WTC11 (cell line): ENCODE measurements around the gene TRMU. TPM values are rescaled to one million over a fixed set of nuclear protein-coding genes. Genes with fewer than 3 reads are reported as not detected.

Experiments used
- CREB1 ChIP-seq: sonication (generic); formaldehyde crosslinking; IDR thresholded peaks from 2 replicates; pipeline ENCODE4 v1.8.0; 2023; ENCODE audit warnings: mild to moderate bottlenecking, missing genetic modification reagents
- CREM ChIP-seq: sonication (generic); formaldehyde crosslinking; IDR thresholded peaks from 2 replicates; pipeline ENCODE4 v1.8.1; 2022; ENCODE audit warnings: mild to moderate bottlenecking, missing genetic modification reagents, moderate library complexity
- EMX1 ChIP-seq: fragments of 250-450 bp; sonication (Bioruptor Pico); IDR thresholded peaks from 2 replicates; pipeline ENCODE4 v1.8.0; 2021; ENCODE audit warnings: mild to moderate bottlenecking
- ERG ChIP-seq: fragments of 250-450 bp; sonication (Bioruptor Pico); IDR thresholded peaks from 2 replicates; pipeline ENCODE4 v1.8.0; 2021; ENCODE audit warnings: mild to moderate bottlenecking
- ETV6 ChIP-seq: sonication (generic); formaldehyde crosslinking; IDR thresholded peaks from 2 replicates; pipeline ENCODE4 v1.8.1; 2022; ENCODE audit warnings: mild to moderate bottlenecking, missing genetic modification reagents
- FOXK1 ChIP-seq: sonication (generic); formaldehyde crosslinking; IDR thresholded peaks from 2 replicates; pipeline ENCODE4 v1.8.0; 2022; ENCODE audit warnings: mild to moderate bottlenecking, moderate library complexity, missing genetic modification reagents
- FOXP1 ChIP-seq: sonication (generic); formaldehyde crosslinking; IDR thresholded peaks from 2 replicates; pipeline ENCODE4 v1.8.0; 2022; ENCODE audit warnings: missing genetic modification reagents, mild to moderate bottlenecking, moderate library complexity, borderline replicate concordance
- GRHL2 ChIP-seq: fragments of 250-450 bp; sonication (Bioruptor Pico); IDR thresholded peaks from 2 replicates; pipeline ENCODE4 v1.8.0; 2022; ENCODE audit warnings: mild to moderate bottlenecking, moderate library complexity; ENCODE audit not compliant: insufficient replicate concordance, severe bottlenecking
- HMGXB4 ChIP-seq: sonication (generic); formaldehyde crosslinking; IDR thresholded peaks from 2 replicates; pipeline ENCODE4 v1.8.1; 2023; ENCODE audit warnings: mild to moderate bottlenecking, moderate library complexity, missing genetic modification reagents
- NR1H2 ChIP-seq: sonication (generic); formaldehyde crosslinking; IDR thresholded peaks from 2 replicates; pipeline ENCODE4 v1.9.0; 2021; ENCODE audit warnings: mild to moderate bottlenecking, moderate library complexity, missing genetic modification reagents
- SOX15 ChIP-seq: fragments of 250-450 bp; sonication (Bioruptor Pico); IDR thresholded peaks from 2 replicates; pipeline ENCODE4 v1.9.0; 2021; ENCODE audit warnings: mild to moderate bottlenecking
- STAT6 ChIP-seq: sonication (generic); formaldehyde crosslinking; conservative IDR thresholded peaks from 2 replicates; pipeline ENCODE4 v1.8.1; 2023; ENCODE audit warnings: mild to moderate bottlenecking, low read depth, missing genetic modification reagents, moderate library complexity
- TCF7 ChIP-seq: sonication (generic); formaldehyde crosslinking; IDR thresholded peaks from 2 replicates; pipeline ENCODE4 v1.8.0; 2022; ENCODE audit warnings: mild to moderate bottlenecking, low read depth, missing genetic modification reagents, moderate library complexity
- ZNF121 ChIP-seq: sonication (generic); formaldehyde crosslinking; IDR thresholded peaks from 2 replicates; pipeline ENCODE4 v1.8.0; 2023; ENCODE audit warnings: missing genetic modification reagents
- ZNF219 ChIP-seq: sonication (generic); formaldehyde crosslinking; IDR thresholded peaks from 2 replicates; pipeline ENCODE4 v1.8.0; 2023; ENCODE audit warnings: missing genetic modification reagents, mild to moderate bottlenecking, borderline replicate concordance
- ZNF425 ChIP-seq: fragments of 250-450 bp; sonication (Bioruptor Pico); conservative IDR thresholded peaks from 2 replicates; pipeline ENCODE4 v1.9.0; 2021; ENCODE audit warnings: mild to moderate bottlenecking
- total RNA-seq: library from RNA; stranded (reverse); gene quantifications from 3 replicates; pipeline ENCODE4 v1.2.3, GENCODE V29; 2021
- TF ChIP-seq, protein P1 (sequence below): fragments of 250-450 bp; sonication (Bioruptor Pico); IDR thresholded peaks from 2 replicates; pipeline ENCODE4 v2.1.2; 2022; ENCODE audit warnings: mild to moderate bottlenecking, moderate library complexity
- TF ChIP-seq, protein P2 (sequence below): sonication (generic); formaldehyde crosslinking; IDR thresholded peaks from 2 replicates; pipeline ENCODE4 v1.8.1; 2022; ENCODE audit warnings: mild to moderate bottlenecking, missing genetic modification reagents, moderate library complexity, borderline replicate concordance
- TF ChIP-seq, protein P3 (sequence below): sonication (generic); formaldehyde crosslinking; IDR thresholded peaks from 2 replicates; pipeline ENCODE4 v1.8.1; 2022; ENCODE audit warnings: low read depth, mild to moderate bottlenecking, moderate library complexity, missing genetic modification reagents, borderline replicate concordance
- TF ChIP-seq, protein P4 (sequence below): sonication (generic); formaldehyde crosslinking; IDR thresholded peaks from 2 replicates; pipeline ENCODE4 v1.8.1; 2023; ENCODE audit warnings: mild to moderate bottlenecking, missing genetic modification reagents

TRMU gene
- total RNA-seq, 1 experiment from 2014 or later: 103 TPM

- TF ChIP-seq HMGXB4 (CRISPR knock-in tag) (peak; percentile 83; the same call in 1 of the 2 replicates), ETV6 (peak; percentile 93), FOXK1 (peak; percentile 81; the same call in 1 of the 2 replicates), EMX1 (CRISPR knock-in tag) (no peak), ZNF425 (no peak), ZNF121 (CRISPR knock-in tag) (peak; percentile 78), CREM (CRISPR knock-in tag) (peak; percentile 72), FOXP1 (CRISPR knock-in tag) (peak; percentile 86; the same call in 1 of the 2 replicates), ERG (no peak), SOX15 (CRISPR knock-in tag) (no peak), GRHL2 (CRISPR knock-in tag) (no peak), CREB1 (CRISPR knock-in tag) (peak; percentile 73; the same call in 1 of the 2 replicates), NR1H2 (CRISPR knock-in tag) (no peak), STAT6 (CRISPR knock-in tag) (no peak), TCF7 (CRISPR knock-in tag) (no peak), ZNF219 (CRISPR knock-in tag) (no peak)
- TF ChIP-seq, protein P1, sequence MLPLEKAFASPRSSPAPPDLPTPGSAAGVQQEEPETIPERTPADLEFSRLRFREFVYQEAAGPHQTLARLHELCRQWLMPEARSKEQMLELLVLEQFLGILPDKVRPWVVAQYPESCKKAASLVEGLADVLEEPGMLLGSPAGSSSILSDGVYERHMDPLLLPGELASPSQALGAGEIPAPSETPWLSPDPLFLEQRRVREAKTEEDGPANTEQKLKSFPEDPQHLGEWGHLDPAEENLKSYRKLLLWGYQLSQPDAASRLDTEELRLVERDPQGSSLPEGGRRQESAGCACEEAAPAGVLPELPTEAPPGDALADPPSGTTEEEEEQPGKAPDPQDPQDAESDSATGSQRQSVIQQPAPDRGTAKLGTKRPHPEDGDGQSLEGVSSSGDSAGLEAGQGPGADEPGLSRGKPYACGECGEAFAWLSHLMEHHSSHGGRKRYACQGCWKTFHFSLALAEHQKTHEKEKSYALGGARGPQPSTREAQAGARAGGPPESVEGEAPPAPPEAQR (CRISPR knock-in tag): no peak
- TF ChIP-seq, protein P2, sequence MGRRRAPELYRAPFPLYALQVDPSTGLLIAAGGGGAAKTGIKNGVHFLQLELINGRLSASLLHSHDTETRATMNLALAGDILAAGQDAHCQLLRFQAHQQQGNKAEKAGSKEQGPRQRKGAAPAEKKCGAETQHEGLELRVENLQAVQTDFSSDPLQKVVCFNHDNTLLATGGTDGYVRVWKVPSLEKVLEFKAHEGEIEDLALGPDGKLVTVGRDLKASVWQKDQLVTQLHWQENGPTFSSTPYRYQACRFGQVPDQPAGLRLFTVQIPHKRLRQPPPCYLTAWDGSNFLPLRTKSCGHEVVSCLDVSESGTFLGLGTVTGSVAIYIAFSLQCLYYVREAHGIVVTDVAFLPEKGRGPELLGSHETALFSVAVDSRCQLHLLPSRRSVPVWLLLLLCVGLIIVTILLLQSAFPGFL (CRISPR knock-in tag): peak; percentile 40; the same call in 1 of the 2 replicates
- TF ChIP-seq, protein P3, sequence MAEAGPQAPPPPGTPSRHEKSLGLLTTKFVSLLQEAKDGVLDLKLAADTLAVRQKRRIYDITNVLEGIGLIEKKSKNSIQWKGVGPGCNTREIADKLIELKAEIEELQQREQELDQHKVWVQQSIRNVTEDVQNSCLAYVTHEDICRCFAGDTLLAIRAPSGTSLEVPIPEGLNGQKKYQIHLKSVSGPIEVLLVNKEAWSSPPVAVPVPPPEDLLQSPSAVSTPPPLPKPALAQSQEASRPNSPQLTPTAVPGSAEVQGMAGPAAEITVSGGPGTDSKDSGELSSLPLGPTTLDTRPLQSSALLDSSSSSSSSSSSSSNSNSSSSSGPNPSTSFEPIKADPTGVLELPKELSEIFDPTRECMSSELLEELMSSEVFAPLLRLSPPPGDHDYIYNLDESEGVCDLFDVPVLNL (CRISPR knock-in tag): no peak
- TF ChIP-seq, protein P4, sequence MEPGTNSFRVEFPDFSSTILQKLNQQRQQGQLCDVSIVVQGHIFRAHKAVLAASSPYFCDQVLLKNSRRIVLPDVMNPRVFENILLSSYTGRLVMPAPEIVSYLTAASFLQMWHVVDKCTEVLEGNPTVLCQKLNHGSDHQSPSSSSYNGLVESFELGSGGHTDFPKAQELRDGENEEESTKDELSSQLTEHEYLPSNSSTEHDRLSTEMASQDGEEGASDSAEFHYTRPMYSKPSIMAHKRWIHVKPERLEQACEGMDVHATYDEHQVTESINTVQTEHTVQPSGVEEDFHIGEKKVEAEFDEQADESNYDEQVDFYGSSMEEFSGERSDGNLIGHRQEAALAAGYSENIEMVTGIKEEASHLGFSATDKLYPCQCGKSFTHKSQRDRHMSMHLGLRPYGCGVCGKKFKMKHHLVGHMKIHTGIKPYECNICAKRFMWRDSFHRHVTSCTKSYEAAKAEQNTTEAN: peak; percentile 61; the same call in 1 of the 2 replicates
Measured at GRCh38 chr22:46335201-46336118, at the start of gene TRMU (continued).
